Natural killer cell (primary cell): Measurements from ENCODE around the gene ARL5C. TPM values are rescaled to one million over a fixed set of nuclear protein-coding genes. Genes with fewer than 3 reads are reported as not detected.

Experiments used
- ATAC-seq, 3 donors: fragments of 150-1000 bp in 2 of 3; fragments of 200-7000 bp in 1 of 3; cut with Tn5 transposase; 1 replicate in 1 of 3; 2 replicates in 2 of 3; pipeline ENCODE4 v1.10.0; 2021; ENCODE audit warnings: mild to moderate bottlenecking in 2 of 3, moderate library complexity in 2 of 3
- DNase-seq, 2 donors: peaks; one replicate each; pipeline versions ENCODE4 v3.0.0 to v3.0.0-alpha.2; 2013 to 2021; ENCODE audit warnings: mixed read lengths in 1 of 2
- H3K27ac ChIP-seq: one replicate; pipeline ENCODE4 v1.5.1; 2013; ENCODE audit warnings: mild to moderate bottlenecking, low read length
- H3K27me3 ChIP-seq: one replicate; pipeline ENCODE4 v1.6.1; 2013; ENCODE audit warnings: low read length; ENCODE audit not compliant: control insufficient read depth, insufficient read depth
- H3K36me3 ChIP-seq: one replicate; pipeline ENCODE4 v1.6.1; 2013; ENCODE audit warnings: low read length; ENCODE audit not compliant: control insufficient read depth, insufficient read depth
- H3K4me1 ChIP-seq: one replicate; pipeline ENCODE4 v1.6.1; 2013; ENCODE audit warnings: low read length; ENCODE audit not compliant: control insufficient read depth, insufficient read depth
- H3K4me3 ChIP-seq: one replicate; pipeline ENCODE4 v1.5.1; 2013; ENCODE audit warnings: low read length
- H3K9me3 ChIP-seq: one replicate; pipeline ENCODE4 v1.6.1; 2013; ENCODE audit warnings: low read length; ENCODE audit not compliant: control insufficient read depth, insufficient read depth
- H3K27ac Mint-ChIP-seq, 2 donors: one replicate each; pipeline ENCODE4 v1.8.0; 2022; ENCODE audit warnings: mild to moderate bottlenecking in 2 of 2, mixed read lengths in 2 of 2, moderate library complexity in 1 of 2
- H3K27me3 Mint-ChIP-seq, 2 donors: one replicate each; pipeline ENCODE4 v1.8.0; 2022; ENCODE audit warnings: low read depth in 2 of 2, mixed read lengths in 2 of 2
- H3K36me3 Mint-ChIP-seq: one replicate; pipeline ENCODE4 v1.8.0; 2022; ENCODE audit warnings: mixed read lengths
- H3K4me1 Mint-ChIP-seq, 2 donors: one replicate each; pipeline ENCODE4 v1.8.0; 2022; ENCODE audit warnings: mixed read lengths in 2 of 2
- H3K4me3 Mint-ChIP-seq: one replicate; pipeline ENCODE4 v1.8.0; 2022; ENCODE audit warnings: mild to moderate bottlenecking, moderate library complexity, mixed read lengths
- H3K9me3 Mint-ChIP-seq, 2 donors: one replicate each; pipeline ENCODE4 v1.8.0; 2022; ENCODE audit warnings: mixed read lengths in 2 of 2
- WGBS: methylation state at CpG from one replicate; pipeline ENCODE4 v1.1.7; 2013; ENCODE audit warnings: missing lambda C conversion rate; ENCODE audit not compliant: insufficient coverage; 5-methylcytosine and 5-hydroxymethylcytosine counted together
- intact Hi-C: fragments of 100-400 bp; cut with micrococcal nuclease; formaldehyde crosslinking; loops from one replicate; pipeline ENCODE4 v1.14.2; 2022
- total RNA-seq, 4 donors: library from RNA; stranded (reverse); fragments of 120-200 nt in 1 of 4; gene quantifications; one replicate each; pipeline versions ENCODE4 v1.2.3 to v1.2.4, GENCODE V29; 2013 to 2022
- TF ChIP-seq, protein P1 (sequence below): fragments of 200-600 bp; IDR thresholded peaks from one replicate; pipeline ENCODE4 v1.8.0; 2022; ENCODE audit warnings: antibody characterized with exemption

ARL5C gene
- total RNA-seq, 3 donors from 2014 or later (not counting 1 experiment from before 2014, with no cell fraction given) = 0.33 TPM; not detected in 2

- Histone ChIP-seq H3K4me1 (no peaks in the 10 kb centered on the region), H3K27me3 (no peaks in the 10 kb centered on the region), H3K27ac (no peak overlapping the region), H3K36me3 (no peaks in the 10 kb centered on the region), H3K4me3 (no peak overlapping the region), H3K9me3 (no peaks in the 10 kb centered on the region)
- Mint-ChIP-seq H3K9me3 (no peaks in the 10 kb centered on the region), H3K27me3 (no peaks in the 10 kb centered on the region), H3K4me1 (no peaks in the 10 kb centered on the region), H3K4me3 (no peak overlapping the region), H3K36me3 (no peaks in the 10 kb centered on the region), H3K27ac (no peak overlapping the region)
- intact Hi-C loops = no loop called here
- ATAC-seq (no peak), DNase-seq (no peak)
- TF ChIP-seq, protein P1, sequence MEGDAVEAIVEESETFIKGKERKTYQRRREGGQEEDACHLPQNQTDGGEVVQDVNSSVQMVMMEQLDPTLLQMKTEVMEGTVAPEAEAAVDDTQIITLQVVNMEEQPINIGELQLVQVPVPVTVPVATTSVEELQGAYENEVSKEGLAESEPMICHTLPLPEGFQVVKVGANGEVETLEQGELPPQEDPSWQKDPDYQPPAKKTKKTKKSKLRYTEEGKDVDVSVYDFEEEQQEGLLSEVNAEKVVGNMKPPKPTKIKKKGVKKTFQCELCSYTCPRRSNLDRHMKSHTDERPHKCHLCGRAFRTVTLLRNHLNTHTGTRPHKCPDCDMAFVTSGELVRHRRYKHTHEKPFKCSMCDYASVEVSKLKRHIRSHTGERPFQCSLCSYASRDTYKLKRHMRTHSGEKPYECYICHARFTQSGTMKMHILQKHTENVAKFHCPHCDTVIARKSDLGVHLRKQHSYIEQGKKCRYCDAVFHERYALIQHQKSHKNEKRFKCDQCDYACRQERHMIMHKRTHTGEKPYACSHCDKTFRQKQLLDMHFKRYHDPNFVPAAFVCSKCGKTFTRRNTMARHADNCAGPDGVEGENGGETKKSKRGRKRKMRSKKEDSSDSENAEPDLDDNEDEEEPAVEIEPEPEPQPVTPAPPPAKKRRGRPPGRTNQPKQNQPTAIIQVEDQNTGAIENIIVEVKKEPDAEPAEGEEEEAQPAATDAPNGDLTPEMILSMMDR = no peak
- 84% methylated on average over 6 of the region's 6 CpGs for WGBS
These were observed 39.5 kb downstream of the ARL5C start for GRCh38 chr17:39126436-39126835.

DNA sequence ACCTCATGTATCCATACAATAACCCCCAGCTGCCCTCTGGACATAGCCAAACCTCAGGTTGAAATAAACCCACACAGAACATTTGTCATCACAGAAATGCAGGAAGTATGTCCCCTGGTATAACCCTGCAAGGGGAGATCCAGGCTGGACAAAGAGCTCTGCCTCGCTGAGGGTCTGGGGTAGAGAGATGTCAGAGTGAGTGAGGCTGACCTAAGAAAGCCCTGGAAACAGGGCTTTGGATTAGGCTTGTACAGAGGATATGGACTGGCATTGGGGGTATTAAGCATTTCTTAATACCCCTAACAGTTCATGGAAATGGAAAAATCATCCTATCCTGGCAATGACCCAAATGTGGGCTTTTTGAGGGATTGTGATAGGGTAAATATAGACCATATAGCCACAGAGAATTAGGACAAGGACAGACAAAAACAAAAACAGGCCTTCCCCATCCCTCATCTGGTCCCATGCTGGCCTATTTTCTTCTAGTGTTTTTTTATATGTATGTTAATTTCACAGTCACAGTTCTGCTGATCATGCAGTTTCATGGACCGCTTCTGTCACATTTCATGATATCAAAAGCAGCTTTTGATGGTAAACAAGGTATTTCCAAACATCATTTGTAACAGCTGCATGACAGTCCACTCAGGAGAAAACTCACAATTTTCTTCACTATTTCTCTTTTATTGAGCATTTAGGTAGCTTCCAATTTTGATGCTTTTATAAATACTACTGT is 40.7 kb downstream of the ARL5C start:
- Mint-ChIP-seq H3K4me3 (no peak overlapping the region), H3K4me1 (no peaks in the 10 kb centered on the region), H3K36me3 (no peaks in the 10 kb centered on the region), H3K9me3 (no peaks in the 10 kb centered on the region), H3K27me3 (no peaks in the 10 kb centered on the region), H3K27ac (no peak overlapping the region)
- TF ChIP-seq, protein P1 = no peak
- WGBS = 96% methylated on average over 2 of the region's 2 CpGs
- H3K27ac ChIP-seq = no peak overlapping the region
- no peak overlapping the region for H3K4me3 ChIP-seq
- H3K27me3 ChIP-seq = no peaks in the 10 kb centered on the region
- intact Hi-C loops = no loop called here
- no peaks in the 10 kb centered on the region for H3K4me1 ChIP-seq
- H3K36me3 ChIP-seq = no peaks in the 10 kb centered on the region
- no peak for ATAC-seq
- no peak for DNase-seq
- H3K9me3 ChIP-seq = no peaks in the 10 kb centered on the region

DNA sequence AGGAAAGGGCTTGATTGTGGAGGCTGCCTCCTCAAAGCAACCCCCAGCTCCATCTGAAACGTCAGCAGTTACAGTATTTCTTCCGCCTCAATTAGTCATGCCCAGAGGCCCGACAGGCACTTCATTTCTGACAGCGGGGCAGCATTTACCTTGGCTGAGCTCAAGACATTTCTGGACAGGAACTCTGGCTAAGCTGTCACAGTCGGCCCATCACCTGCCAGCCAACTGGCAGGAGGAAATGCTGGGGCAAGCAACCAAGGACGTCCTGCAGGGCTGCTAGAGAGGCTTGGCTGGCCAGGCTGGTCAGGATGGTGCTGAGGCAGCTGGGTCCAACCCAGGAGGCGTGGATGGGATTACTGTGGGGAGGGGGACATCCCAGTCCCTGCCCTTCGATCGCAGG is 42.3 kb downstream of the ARL5C start:
- no peak overlapping the region for H3K27ac Mint-ChIP-seq
- intact Hi-C loops = no loop called here

More for the DNA sequence above, 42.3 kb downstream of the ARL5C start:
- no peaks in the 10 kb centered on the region for H3K27me3 Mint-ChIP-seq
- no peaks in the 10 kb centered on the region for H3K9me3 Mint-ChIP-seq
- 89% methylated on average over 9 of the region's 9 CpGs for WGBS
- H3K36me3 Mint-ChIP-seq = no peaks in the 10 kb centered on the region
- Histone ChIP-seq H3K36me3 (no peaks in the 10 kb centered on the region), H3K27ac (no peak overlapping the region), H3K27me3 (no peaks in the 10 kb centered on the region), H3K4me3 (no peak overlapping the region), H3K4me1 (no peaks in the 10 kb centered on the region), H3K9me3 (no peaks in the 10 kb centered on the region)
- H3K4me3 Mint-ChIP-seq = no peak overlapping the region
- no peak for DNase-seq
- H3K4me1 Mint-ChIP-seq = no peaks in the 10 kb centered on the region
- ATAC-seq = no peak
- TF ChIP-seq, protein P1 = no peak
